HG02970 (cell line): ENCODE measurements around the gene ST3GAL5.
"Not testable (repeated sequence)": the region's sequence is repeated elsewhere in the genome, so short reads cannot be mapped to it uniquely, and the experiment has no call there.

ENCODE experiments used
- ATAC-seq: cut with Tn5 transposase; IDR thresholded peaks from one replicate; pipeline ENCODE4 v1.9.1; 2021; ENCODE audit warnings: mild to moderate bottlenecking, moderate library complexity, moderate number of reproducible peaks; ENCODE audit not compliant: unreplicated experiment, low FRiP score

ST3GAL5 gene

DNA sequence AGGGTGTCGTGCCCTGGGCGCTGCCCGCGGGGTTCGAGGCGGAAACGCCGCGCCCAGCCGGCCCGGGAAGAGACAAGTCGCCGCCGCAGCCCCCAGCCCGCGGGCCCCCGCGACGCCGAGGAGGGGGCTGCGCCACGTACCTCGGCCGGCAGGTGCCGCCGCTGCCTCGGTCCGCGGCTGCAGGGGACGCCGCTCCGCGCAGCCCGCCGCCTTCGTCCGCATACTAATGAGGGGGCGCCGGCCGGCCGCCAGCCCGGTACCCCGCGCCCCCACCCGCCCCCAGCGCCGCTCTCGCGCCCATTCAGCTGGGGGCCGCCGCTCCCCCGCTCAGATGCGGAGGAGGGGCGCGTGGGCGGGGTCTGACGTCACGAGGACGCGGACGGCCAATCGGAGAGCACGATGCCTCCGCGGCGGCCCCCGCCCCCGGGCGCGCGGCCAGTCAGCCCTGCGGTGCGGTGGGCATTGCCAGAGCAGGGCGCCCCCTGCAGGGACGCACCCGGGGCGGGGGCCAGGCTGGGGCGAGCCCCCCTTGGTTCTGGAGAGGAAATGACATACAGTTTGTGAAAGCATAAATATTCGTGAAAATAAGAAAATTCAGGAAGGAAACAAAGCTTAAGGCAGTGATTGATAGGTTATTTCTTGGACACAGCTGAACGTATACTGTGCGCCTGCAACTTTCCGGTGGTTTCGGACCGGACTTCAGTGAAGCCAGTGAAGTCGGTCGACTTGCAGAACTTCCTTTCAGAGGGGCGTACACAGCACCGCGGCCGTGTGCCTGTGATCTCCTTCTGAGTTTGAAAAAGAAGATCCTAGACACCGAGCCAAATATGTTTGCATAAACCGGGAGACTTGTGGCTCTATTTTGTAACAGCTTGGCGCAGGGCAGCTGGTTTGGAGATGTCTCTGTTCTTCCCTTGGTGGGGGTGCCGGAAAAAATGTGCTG lies at the start of gene ST3GAL5:
ST3GAL5 (minus strand) TSS at position 307 of the 943 bp plus-strand sequence; CDS start at position 222, 85 bp downstream.
- ATAC-seq = peak; percentile 90

DNA sequence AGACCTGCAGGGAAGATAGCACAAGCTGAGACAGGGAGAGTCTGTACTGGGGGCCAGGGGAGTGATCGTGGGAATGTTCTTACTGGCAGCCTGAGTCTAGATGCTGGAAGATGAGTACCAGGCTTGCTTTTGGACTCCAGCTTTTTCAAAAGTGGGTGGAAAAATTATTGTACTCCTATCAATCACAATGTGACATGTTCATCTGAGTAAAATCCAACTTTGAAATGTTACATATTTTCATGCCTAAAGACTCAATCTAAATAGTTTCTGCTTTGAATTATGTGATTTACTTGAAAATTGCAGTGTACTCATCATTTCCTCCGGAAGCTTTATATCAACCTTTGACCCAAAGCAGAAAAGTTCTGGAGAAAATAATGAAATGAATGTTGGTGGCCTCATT lies 49.7 kb upstream of the ST3GAL5 start:
- ATAC-seq = no peak

DNA sequence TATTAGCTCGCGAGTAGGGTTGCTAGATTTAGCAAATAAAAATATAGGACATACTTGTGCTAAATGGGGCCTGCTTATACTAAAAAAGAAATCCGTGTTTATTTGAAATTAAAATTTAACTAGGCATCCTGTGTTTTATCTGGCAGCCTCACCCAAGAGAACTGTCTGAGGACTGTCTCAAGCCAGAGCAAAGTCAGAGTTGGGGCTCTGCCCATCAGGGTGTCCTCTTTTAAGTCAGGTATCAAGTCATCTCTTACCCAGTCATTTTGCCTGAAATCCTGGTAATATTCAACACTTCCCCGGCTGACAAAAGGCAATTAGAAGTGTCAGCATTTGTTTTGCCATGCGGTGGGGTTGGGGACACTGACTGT lies 48.3 kb upstream of the ST3GAL5 start:
- ATAC-seq = no peak

DNA sequence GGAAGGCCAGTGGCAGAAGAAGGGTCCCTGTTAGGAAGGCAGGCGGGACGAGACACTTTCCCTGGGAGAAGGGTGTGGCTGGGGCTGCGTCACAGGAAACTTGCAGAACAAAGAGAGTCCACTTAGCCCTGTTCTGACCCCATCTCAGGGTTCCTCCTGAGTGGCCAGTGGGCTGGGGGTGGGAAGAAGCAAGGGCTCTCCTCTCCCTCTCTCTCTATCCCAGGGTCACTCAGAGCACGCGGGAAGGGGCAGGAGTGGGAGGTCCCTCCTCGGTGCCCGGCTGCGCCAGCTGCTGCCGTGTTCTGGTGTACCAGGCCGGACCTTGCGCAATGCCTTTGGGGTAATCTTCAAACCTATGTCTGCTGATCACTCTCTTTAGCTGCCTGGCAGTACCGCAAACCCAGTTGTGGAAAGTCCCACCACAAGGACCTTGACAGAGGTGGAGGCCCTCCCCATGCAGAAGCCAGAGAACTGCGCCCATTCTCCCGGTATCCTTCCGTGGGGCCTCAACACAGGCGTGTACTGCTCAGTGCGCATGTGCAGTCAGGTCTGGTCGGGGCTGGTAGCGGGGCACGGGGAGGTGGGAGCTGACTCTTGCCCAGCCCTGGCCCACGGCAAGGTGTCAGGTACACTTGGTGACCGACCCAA lies 47.8 kb upstream of the ST3GAL5 start:
- no peak for ATAC-seq

DNA sequence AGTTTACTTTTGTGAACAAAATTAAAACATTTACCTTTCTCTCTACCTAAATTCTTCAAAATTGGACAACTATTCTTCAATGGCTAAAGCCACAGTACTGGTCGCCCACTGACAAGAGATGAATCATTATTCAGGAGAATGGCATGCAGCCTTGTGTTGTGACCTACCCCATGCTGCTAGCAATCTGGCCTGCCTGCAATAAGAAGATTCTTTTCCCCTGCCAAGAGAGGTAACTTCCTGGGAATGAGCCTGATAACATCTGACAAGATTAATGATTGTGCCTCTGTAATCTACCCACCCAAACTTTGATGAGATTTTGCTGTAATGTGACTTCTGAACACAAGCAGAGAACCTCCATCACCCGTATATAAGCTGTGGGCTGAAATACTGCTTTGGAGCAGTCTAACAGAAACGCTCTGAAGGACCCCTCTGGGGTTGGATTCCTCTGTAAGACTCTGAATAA lies 47.0 kb upstream of the ST3GAL5 start:
- ATAC-seq = no peak

DNA sequence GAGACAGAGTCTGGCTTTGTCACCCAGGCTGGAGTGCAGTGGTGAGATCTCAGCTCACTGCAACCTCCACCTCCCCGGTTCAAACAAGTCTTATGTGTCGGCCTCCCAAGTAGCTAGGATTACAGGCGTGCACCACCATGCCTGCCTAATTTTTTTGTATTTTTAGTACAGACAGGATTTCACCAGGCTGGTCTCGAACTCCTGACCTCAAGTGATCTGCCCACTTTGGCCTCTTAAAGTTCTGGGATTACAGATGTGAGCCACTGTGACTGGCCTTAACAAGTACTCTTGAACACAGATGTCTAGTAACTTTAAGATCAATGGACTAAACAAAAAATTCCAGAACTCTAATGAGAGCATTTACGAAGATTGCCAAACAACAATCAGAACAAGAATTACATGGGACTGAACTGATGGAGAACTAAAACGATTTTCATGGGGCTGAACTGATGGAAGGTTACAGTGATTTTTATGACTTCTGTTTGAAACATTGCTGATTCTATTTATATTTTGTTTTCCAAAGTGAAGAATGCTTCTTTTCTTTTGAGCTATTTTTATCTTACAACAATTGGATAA lies 46.5 kb upstream of the ST3GAL5 start:
- no peak for ATAC-seq

DNA sequence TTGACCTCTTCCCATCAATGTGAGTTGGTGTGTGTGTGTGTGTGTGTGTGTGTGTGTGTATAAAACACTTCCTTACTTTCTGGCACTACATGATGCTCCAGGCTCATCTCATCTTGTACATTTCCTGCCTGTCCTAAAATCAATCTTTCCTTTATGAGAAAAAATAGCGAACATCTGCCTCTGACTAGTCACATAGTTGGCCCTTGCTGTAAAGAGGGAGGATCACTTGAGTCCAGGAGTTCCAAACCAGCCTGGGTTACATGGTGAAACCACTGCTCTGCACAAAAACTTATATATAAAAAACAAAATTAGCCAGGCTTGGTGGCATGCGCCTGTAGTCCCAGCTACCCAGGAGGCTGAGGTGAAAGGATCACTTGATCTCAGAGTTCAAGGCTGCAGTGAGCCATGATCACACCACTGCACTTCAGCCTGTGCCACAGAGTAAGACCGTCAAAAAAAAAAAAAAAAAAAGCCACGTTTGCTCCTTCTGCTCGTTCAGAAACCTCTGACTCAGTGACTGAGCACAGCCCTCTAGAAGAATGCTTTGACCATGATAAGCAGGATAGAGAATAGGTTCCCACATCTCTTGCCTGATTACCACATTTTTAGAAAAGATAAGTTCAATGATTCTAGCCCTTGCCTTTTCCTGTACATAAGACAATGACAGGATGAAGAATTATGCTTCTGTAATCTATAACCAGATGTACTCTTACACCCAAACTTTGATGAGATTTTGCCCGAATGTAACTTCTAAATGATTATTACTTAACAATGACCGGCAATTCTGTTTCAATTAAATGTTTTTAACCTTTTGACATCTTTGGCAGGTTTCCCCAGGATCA lies 45.2 kb upstream of the ST3GAL5 start:
- no peak for ATAC-seq

DNA sequence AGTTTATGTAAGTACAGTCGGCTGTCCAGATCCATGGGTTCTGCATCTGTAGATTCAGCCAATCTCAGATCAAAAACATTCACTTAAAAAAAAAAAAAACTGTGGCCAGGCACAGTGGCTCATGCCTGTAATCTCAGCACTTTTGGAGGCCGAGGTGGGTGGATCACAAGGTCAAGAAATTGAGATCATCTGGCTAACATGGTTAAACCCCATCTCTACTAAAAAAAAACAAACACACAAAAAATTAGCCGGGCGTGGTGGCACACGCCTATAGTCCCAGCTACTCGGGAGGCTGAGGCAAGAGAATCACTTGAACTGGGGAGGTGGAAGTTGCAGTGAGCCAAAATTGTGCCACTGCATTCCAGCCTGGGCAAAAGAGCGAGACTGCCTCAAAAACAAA lies 42.4 kb upstream of the ST3GAL5 start:
- ATAC-seq = not testable (repeated sequence)

DNA sequence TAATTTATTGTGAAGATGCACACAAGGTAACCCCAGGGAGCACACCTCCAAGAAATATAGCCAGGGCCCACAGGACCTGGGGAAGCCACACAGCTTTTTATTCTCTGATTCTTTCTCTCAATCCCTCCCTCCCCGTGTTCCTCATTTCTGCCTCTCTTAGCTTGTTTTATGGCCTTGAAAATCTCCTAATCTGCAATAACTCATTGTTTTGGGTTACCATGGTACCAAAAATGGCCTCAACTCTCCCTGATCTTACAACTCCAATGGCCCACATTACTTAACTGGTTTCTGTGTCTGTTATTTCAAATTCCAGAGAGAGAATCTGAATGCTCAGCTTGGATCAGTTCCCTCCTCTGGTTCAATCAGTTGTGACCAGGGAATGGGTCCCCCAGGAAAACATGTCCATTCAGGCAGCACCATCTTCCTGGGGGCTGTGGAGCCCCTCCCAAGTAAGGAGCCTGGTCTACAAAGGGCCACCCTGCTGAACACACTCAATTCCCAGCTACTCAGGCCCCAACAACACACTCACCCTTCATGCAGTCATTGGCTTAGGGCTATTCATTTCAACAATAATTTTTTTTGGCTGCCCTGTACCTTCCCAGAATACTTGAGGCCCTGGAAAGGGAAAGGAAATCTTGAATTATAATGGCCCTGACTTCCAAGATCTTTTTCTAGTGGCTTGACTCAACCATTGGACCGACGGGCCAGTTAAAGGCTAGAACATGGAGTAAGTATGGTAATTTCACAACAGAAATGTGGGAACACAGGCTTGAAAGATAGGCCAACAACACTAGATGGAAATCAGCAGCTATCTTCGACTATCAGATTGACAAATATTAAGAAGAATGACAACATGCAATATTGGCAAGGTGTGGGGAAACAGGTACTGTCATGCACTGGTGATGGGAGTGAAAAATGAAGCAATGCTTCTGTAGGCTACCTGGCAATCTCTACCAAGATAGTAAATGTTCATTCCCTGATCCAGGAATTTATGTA lies 41.6 kb upstream of the ST3GAL5 start:
- no peak for ATAC-seq

DNA sequence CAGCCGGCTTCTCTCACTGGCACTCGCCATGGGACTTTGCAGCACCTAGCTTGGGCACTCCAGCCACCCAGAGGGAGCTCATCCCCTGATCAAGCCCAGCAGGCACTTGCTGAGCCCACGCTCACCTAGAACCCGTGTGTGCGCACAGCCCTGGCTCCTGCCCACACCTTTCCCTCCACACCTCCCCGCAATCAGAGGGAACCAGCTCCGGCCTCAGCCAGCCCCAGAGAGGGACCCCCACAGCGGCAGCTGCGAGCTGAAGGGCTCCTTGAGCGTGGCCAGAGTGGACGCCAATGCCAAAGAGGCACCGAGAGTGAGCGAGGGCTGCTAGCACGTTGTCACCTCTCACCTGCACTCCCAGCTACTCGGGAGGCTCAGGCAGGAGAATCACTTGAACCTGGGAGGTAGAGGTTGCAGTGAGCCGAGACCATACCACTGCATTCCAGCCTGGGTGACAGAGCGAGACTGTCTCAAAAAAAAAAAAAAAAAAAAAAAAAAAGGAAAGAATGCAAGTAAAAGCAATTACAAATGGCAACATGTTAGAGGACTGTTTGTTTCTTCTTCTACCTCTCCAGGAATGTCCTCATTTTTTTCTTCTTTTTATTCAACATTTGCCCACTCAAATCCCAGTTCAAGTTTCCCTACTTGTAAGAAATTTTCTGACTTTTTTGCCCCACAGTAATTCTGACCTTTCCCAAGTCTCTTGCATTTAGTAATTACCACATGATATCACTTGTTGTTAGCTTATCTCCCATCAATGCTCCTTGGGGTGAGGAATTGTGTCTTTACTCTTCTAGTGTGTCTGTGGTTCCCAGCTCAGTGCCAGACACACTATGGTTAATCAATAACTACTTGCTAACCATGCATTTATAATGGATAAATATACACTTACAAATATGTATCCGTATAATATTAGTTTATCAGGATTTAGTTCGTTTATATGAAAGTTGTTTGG lies 40.6 kb upstream of the ST3GAL5 start:
- ATAC-seq = no peak

DNA sequence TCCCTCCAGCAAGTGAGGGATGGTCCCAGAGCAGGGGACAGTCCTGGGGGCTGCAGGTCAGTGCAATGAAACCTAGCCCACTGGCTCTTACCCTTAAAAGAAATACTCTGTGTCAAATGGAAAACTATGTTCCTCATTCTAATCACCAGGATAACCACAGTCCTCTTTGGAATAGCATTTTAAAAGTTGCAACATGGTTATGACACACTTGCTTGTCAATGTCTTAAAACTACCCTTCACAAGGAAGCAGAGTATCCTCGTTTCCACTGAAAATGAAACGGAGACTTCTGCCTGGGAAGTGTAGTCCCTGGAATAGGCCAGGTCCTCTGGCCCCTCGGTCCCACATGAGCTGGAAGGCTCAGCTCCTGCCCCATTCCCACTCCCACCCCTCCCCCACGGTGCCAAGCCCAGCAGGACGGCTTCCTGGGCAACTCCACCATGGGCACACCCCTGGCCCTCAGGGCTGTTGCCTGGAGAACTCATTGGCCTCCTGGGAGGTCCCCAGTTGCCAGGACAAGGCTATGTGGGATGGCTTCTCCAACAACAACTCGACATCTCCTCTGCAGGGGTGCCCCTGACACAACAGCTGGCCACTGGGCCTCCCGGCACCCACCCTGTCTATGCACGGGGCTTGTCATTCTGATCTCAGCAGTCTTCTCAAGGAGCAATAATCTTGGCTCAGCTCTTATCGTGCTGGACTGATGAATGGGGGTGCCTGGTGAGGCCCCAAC lies 38.3 kb upstream of the ST3GAL5 start:
- no peak for ATAC-seq

DNA sequence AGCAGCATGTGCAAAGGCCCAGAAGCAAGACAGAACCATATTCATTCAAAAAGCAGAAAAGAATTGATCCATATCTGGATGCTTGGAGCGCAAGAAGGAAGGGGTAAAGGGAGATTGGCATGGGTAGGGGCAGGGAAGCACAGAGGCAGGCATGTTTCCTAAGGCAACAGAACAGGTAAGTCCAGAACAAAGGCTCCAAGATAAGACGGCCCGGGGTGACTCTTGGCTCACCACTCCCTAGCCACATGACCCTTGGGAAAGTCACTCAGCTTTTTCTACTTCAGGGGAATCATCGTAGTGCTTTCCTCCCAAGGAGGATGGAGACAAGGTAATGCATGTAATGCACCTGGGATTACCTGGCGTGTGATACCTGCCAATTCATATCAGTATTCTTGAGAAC lies 37.7 kb upstream of the ST3GAL5 start:
- ATAC-seq = no peak

DNA sequence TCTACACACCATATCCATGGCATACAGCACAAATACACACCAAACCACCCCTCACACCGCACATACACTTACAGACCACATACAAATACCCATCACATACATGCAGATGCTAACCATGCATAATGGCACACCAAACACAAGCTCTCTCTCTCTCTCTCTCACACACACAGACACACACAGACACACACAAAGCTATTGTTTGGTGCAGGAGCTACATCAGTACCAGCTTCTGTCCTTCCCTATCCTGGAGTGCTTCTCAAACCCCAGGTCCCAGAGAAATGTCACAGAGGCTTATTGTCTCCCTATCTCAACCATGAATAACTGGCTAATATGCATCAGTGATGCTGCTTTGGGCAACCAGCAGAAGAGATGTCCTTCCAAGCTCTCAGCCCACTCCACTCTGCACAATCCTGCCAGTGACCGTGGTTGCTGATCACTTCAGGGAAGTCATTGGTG lies 36.5 kb upstream of the ST3GAL5 start:
- ATAC-seq = no peak

DNA sequence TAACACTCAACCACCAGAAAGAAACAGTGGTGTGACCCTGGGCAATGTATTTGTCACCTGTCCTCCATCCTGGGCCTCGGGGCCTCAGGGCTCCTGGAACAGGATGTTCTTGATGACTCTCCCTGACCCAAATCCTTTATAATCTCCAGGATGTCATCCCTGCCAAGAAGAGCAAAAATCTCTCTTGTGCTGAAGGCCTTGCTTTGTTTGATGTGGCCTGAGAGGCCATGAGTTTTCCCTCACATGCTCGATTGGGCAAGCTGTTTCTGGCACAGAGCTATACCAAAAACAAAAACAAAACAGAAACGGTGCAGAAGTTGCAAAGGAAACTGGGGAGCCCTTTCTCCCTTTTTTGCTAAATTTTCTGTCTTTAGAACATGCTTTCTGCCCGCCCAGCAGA lies 35.7 kb upstream of the ST3GAL5 start:
- ATAC-seq = no peak

DNA sequence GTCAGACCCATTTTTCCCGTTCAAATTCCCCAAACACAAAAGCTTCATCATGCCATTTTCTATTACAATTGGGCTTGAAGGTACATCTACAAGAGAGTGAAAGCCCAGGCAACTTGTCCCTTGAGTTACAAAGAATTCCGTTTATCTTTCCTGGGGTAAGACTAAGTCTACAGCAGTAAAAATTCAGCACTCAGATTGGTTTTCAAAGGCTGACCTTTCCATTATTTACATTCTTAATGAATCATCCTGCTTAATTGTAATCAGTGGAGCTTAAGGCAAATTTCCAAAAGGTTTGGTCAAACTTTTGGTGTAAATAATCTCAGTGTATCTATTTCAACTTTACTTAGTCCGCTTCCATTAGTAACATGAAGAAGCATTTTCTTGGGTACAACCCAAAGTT lies 33.4 kb upstream of the ST3GAL5 start:
- no peak for ATAC-seq

DNA sequence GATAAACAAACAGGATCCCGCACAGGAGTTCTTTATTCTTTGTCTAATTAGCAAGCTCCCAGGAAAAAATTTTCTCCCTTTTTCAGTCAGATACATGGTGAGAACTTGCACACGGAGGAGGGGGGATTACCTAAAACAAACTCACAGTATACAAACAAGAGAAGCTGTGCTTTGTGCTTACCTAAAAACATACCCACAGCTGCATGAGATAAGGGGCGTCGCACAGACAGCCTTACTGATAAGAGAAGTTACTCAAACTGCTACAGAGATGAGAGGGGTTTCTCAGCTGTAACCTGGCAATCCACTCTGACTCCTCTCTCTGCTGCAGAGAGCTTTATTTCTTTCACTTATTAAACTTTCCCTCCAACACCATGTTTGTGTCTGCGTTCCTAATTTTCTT lies 32.9 kb upstream of the ST3GAL5 start:
- ATAC-seq = no peak

DNA sequence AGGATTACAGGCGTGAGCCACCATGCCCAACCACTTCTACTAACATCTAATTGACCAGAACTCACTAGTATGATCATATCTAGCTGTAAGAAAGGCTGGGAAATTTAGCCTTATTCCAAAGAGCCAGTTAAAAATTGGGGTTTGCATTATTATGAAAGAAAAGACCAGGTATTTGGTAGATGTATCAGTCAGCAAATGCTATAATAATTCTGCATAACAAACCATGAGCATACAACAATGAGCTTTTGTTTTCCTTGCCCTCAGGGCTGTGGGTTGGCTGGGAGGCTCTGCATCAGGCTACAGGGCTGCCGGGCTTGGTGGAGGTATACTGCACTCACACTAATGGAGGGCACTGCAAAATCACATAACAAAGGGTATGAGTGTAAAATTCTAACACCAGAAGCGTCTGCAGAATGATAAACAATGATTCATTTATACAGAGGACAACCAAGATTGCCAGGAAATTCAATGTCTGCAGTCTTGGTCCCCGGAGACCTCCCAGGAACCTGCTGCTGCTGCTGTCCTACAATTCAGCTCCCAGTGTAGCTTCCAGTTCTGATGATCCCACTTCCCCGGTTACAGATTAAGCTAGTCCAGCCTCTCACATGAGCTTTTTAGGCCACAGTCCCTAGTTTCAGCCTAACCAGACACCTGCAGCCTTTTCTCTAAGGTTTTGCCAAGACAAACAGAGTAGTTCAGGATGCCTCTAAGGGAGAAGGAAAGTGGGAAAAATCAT lies 32.2 kb upstream of the ST3GAL5 start:
- ATAC-seq = no peak
